Eye (tissue), 1 donor: ENCODE results near the gene PEDS1.
"Not testable (repeated sequence)": the region's sequence is repeated elsewhere in the genome, so short reads cannot be mapped to it uniquely, and the experiment has no call there.

Experiments
- DNase-seq: peaks from one replicate; pipeline ENCODE4 v3.0.0-alpha.2; 2015

PEDS1 gene

DNA sequence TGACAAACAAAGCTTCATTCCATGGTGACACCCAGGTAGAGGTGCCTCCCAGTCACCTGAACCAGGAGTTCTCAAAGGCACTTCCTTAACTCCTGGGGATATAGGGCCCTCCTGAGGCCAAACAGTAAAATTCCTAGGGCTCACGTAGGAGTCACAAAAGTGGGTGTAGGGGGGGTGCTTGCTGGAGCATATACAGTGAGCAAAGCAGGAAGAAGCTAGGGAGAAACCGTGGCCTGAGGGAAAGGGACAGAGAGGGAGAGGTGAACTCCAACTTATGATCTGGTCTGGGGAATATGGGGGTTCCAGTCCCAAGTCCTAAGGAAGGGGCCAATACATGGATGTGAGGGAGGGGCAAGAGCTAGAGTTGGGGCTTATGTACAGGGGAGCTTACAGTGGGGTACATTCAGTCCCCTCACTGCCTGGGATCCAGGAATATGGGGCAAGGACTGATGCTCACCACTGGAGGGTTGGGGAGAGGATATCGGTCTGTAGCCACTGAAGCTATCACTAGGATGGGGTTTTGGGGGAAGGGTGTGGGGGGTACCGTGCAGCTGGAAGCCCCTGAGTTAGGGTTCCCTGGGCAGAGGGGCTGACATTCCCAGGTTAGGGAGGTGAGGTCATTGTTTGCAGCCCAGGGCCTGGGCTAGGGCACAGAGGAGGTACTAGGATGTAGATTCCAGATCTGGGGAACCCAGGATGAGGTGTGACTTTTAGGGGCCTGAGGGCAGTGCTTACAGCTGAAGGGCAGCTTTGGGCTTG, 950 bp downstream of the PEDS1 start:
- DNase-seq: no peak

DNA sequence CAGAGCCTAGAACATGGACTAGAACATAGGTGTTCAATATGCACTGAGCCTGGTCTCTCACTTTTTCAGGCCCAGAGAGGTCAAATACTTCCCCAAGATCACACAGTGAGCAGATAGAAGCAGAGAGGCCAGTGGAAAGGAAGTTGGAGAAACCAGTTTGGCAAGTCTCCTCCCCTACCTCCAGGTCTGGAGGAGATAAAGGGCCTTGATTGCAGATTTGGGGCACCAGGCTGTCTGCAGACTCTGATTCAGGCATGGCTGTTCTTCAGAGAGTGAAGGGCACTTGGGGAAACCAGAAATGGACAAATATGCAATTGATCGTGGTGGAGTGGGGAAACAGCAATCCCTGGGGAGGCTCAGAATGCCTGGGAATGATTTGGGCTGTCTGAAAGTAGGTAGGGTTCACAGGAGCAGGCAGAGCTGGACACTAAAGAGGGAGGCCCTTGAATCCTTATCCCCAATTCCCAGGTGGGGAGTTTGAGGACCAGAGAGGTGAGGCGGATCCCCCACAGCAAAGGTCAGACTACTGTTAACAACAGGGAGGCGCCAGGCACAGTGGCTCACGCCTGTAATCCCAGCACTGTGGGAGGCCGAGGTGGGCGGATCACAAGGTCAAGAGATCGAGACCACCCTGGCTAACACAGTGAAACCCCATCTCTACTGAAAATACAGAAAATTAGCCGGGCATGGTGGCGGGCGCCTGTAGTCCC, 2.3 kb downstream of the PEDS1 start:
- no peak for DNase-seq

DNA sequence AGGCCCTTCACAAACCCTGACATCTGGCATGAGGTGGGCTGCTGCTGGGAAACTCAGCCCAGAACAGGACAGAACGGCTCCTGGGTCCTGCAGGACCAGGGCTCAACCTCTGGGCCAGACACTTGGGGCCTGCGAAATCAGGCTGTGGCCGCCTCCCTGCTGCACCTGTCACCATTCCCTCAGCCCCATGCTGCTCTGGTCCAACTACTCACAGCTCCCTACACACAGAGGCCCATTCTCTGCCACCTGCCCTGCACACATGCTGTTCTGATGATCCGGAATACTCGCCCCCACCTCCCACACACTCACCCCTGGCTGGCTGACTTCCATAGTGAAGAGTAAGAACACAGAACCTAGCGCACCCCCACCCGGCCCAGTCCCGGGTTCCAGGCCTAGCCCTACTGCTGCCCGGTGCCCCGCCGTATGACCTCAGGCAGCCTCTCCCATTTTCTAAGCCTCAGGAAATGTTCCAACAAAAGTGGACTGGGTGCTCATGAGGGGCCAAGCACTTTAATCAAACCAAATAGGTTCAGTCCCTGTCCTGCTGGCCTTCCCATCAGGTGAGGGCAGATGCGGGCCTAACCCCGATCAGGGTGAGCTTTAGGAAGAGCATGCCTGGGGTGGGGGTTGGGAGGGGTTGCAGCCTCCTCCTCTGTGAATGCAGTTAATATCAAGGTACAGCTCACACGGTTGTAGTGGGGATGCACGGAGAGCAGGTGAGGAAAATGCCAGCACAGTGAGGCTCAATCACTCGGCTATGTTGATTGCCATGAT, 3.9 kb downstream of the PEDS1 start:
- DNase-seq: no peak

DNA sequence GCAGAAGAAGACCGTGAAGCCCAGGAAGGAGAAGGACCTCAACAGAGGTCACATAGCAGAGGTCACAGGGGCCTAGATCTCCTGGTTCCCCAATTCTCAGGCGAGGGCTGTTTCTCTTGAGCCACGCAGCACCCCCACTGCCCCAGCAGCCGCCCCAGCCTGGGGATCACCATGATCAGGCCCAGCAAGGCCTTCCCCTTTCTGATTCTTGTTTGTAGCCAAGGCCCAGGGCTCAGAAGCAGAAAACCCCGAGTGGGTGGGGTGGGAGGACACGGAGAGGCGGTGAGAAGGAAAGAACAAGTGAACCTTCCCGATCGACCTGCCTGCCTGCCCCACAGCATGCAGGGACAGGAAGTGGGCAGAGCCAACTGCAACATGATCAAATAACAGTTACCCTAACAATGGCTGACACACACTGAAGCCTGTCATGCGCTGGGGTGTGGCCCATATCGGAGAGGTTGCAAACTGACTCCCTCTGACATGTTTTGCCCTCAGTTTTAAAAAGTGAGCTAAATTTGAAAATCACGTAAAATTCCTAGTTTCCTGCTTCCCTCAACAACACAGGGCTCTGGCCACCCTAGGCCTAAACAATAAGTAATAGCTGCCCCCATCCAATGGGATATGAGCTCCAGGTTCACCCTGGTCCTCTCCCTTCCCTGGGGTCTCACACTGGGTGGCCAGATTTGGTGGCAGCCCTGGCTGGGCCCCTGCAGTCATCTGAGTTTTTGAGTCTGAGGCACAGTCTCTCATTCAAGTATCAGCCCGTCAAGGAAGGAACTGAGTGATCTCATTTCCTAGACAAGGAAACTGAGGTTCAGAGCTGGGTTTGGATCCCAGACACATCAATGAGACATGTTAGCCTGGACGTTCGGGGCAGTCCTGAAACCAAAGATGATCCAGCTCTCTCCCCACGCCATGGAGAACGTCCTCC, 6.5 kb downstream of the PEDS1 start:
- no peak for DNase-seq

DNA sequence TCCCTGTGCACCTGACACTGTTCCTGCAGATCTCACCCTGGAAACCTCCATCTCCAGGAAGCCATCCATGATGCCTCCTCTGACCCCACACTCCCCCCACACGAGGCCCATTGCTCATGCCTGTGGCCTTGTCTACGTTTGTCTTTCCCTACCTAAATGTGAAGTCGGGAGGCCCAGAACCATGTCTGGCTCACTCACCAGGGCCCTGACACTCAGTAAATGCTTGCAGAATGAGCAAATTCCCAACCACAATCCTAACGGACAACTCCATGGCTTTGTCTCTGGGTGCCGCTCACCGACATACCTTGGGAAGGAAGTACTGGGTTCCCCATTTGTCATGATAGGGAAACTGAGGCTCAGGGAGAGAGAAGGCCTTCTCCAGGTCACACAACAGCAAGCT, 7.3 kb downstream of the PEDS1 start:
- no peak for DNase-seq

DNA sequence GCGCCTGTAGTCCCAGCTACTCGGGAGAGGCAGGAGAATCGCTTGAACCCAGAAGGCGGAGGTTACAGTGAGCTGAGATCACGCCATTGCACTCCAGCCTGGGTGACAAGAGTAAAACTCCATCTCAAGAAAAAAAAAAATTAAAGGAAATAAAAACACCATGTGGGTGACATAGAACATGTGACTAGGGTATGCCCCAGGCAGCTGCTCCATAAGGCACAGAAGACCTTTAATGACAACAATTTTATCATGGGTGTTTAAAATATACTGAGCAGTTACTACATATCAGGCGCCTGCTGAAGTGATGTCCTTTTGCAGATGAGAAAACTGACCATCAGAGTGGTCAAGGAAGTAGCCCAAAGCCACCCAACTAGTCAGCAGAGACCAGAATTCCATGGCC, 8.0 kb downstream of the PEDS1 start:
- no peak for DNase-seq

DNA sequence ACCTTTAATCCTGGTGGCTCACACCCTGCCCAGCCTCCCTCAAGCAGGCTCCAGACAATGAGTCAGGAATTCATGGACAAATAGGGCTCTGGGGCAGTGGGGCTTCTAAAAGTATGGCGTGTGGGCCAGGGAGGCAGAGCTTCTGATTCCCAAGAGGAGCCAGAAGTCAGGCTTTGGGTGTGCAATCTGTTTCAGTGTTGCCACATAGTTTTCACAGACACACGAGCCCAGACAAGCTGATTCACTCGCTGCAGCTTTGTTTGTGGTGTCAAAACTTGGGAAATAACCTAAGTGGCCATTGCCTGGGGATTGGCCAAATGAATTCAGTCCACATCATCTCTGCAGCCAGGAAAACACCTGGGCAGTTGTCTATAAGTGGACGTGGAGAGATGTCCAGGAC, 9.2 kb downstream of the PEDS1 start:
- DNase-seq: no peak

DNA sequence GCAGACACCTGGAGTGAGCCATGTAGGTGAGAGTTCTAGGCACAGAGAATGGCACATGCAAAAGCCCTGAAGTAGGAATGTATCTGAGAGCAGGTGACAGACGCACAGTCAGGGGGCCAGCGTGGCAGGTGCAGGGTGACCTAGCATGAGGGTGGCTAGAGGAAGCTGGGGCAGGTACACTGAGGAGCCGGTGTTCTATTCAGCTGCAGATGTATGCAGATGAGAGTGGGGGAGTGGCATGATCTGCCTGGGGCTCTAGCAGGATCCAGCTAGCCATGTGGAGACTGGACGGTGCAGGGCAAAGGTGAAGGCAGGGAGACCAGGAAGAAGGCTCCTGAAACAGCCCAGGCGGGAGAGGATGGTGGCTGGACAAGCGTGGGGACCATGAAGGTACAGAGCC, 10.7 kb downstream of the PEDS1 start:
- no peak for DNase-seq

DNA sequence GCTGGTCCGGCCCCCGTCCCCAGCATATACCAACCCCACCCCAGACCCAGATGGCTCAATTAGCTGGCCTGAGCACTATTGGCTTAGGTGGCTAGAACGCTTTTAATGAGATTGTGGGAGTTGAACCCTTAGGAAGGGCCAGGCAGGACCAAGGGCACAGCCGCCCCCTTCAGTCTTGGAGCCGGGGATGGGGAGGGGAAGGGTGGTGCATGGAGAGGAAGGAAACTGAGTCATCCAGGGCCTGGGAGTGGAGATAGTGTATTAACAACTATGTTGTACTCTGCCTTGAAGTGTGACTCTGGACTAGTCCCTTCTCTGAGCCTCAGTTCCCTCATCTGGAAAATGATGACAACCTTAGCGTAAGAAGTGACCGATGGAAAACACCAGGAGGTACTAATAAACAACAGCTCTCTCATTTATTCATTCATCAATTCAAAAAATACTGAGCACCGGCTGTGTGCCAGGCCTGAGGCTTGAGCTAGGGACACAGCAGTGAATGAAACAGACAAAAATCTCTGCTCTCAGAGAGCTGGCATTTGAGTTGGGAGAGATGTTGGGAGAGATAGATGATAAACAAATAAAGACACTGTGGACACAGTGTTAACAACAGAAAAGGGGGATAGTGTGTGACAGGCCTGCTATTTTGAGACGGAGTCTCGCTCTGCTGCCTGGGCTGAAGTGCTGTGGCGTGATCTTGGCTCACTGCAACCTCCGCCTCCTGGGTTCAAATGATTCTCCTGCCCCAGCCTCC, 11.5 kb downstream of the PEDS1 start:
- DNase-seq: no peak

DNA sequence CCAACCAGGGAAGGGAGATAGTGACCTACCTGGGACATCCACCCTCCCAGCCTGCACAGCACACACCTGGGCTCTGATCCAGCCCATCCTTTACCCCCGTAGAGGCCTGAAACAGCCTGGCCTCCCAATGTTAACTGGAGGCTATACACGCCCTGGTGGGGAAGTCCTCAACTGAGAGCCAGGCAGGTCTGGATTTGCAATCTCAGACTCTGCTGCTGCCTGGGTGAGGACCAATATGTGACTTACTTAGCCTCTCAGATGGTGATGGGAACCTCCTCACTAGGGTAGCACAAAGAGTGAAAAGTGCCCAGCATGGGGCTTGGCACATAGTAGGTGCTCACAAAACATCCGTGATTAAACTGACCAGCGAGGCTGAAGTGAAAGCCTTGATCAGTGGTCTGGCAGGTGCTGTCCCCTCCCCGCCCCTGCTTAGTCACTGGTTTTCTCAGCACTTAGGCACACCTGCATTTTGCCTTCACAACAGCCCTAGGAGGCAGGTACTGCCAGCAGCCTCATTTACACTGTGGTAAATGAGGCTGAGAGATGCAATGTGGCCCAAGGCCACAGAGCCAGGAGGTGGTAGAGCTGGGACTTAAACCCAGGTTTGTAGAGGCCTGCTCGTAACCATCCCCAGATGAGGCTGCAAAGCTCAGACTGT, 12.4 kb downstream of the PEDS1 start:
- no peak for DNase-seq

DNA sequence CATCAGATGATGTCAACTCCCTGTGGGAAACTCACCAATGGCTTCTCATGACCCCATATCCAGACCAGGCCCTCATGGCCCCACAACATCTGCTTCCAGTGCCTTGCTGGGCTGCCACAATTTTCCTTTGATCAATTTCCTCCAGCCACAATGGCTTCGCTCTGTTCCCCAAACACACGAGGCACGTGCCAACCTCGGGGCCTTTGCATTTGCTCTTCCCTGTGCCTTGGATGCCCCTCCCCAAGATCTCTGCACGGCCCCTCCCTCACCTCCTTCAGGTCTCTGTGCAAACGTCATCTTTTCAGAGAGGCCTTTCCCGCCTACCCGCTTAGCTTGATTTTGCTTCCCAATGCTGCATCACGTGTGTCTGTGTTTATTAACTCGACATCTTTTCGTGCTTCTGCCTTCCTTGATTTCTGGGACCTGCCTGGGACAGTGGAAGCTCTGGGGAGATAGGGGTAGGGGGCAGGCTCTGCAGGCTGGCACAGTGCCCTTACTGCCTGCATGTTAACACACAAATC, 13.1 kb downstream of the PEDS1 start:
- DNase-seq: no peak

DNA sequence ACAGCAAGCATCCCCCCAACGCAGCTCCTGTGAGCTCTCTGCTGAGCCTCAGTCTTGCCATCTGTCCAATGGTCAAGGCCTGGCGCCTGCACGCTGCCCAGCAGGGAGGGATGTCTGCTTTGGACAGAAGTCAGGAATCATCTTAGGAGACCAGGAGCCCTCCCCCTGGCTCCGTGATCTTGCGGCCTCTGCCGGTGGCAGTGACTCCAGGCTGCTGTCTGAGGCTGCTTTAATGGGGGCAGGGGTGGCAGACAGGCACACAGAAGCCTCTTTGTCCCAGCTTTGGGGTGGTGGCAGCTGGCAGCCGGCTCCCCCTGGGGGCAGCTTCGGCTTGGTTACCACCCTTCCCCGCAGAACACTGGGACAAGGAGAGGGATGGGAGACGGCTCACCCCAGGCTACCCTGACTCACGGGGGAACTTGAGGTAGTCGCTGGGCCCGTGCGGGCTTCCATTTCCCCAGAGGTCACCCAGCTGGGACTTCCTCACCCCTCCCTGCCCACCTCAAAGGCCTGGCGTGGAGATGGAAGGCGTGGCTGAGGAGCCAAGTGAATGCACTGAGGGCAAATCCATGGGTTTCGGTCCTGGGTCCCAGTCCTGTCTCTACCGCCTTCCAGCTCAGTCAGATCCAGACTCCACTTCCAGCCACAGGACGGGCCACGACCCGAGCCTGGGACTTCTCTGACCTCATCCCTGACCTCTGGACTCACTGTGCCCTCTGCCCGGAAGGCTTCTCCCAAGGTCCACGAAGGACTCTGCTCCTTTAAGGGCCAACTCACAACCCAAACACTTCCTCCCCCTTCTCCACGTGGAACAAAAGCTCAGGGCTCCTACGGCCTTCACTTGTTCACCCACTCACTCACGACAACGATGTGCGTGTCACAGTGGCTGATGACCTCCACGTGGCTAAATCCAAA, 14.8 kb downstream of the PEDS1 start:
- DNase-seq: no peak

DNA sequence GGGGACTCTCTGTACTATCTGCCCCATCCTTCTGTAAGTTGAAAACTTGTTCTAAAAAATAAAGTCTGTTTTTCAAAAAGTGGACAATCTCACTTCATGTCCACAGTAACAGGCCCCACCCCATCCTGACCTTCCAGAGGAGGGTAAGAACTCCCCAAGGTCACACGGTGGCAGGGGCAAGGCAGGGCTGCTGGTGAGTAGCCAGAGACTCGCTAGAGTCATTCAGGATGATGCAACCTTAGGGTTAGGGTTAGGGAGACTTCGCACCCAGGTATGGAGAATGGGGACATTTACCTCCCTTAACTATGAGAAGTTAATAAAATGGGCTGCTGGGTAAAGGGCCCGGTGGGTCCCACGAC, 15.4 kb downstream of the PEDS1 start:
- DNase-seq: no peak

DNA sequence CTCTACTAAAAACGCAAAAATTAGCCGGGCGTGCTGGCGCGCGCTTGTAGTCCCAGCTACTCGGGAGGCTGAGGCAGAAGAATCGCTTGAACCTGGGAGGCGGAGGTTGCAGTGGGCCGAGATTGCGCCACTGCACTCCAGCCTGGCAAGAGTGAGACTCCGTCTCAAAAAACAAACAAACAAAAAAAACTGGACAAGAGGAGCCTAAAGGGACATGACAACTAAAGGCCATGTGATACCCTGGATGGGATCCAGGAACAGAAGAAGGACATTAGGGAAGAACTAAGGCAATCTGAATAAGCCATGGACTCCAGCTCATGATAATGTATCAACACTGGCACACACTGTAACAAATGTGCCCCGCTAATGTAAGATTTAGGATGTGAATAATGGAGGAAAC, 15.8 kb downstream of the PEDS1 start:
- not testable (repeated sequence) for DNase-seq

DNA sequence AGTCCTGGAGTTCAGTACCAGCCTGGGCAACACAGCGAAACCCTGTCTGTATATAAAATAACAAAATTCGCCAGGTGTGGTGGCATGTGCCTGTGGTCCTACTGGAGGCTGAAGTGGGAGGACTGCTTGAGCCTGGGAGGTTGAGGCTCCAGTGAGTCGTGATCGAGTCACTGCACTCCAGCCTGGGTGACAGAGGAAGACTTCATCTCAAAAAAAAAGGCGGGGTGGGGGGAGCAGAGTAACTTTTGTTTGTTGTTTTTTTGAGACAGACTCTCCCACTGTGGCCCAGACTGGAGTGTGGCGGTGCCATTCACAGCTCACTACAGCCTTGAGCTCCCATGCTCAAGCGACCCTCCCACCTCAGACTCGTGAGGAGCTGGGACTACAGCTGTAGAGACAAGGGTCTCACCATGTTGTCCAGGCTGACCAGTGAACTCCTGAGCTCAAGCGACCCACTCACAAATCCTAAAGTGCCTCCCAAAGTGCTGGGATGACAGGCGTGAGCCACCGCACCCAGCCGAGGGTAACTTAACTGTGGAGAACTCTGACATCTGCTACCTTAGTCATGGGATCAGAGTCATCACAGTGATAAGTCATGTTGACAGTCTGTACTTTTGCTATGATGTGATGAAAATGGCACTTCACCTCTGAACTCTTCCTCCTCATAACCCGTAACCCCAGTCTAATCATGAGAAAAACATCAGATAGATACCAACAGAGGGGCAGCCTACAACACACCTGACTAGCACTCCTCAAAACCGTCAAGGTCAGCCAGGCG, 16.5 kb downstream of the PEDS1 start:
- DNase-seq: no peak

DNA sequence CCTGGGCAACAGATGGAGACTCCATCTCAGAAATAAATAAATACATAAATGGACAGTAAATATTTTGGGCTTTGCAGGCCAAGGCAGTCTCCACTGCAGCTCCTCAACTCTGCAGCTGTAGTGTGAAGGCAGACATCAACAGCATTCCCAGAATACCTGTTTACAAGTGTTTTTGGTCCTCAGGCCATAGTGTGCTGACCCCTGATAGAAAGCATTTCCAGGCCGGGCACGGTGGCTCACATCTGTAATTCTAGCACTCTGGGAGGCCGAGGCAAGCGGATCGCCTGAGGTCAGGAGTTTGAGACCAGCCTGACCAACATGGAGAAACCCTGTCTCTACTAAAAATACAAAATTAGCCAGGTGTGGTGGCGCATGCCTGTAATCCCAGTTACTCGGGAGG, 18.4 kb downstream of the PEDS1 start:
- not testable (repeated sequence) for DNase-seq

DNA sequence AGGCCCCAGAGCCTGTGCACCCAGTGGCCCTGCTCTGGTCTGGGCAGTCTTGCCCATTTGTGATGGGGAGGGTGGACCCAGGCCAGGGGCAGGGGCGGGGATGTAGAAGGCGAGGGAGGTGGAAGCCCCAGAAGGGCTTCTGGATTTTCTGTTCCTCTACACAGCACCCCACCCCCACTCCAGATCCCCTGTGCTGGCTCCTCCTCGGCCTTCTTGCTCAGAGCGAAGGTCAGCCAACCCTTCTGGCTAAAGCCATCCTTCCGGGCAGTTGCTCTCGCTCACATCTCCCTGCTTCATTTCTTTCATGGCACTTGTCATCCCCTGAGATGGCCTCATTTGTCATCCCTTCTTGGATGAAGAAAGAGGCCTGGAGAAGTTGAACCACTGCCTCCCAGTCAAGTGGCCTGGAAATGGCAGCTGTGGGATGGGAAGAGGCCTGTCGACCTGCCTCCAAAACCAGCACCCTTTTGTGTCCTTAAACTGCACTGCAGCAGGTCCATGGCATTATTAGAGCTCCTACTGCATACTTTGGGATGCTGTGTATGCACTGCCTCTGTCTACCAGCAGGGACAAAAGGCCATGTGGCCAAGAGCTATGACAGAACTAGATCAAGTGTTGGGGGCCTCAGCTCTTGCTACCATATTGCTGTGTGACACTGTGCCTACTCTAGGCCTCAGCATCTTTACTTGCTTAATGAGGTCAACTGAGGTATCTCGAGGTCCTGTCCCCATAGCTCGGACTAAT, 19.9 kb downstream of the PEDS1 start:
- no peak for DNase-seq

DNA sequence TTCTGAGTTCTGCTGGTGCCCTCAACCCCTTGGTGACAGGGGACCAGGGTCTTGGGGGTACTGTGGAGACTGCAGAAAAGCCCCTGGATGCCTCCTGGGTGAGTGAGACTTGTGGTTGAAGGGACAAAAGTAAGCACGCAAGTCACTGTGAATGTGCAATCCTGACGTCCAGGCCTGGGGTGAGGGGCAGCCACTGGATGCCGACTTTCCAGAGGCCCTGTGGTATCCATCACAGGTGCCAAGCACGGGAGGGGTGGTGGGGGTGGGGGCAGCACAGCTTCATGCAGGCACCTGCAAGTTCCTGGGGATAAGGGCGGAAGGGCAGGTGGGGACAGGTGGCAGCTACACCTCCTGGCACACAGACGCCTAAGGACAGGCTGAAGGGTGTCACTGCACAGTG, 20.5 kb downstream of the PEDS1 start:
- no peak for DNase-seq

DNA sequence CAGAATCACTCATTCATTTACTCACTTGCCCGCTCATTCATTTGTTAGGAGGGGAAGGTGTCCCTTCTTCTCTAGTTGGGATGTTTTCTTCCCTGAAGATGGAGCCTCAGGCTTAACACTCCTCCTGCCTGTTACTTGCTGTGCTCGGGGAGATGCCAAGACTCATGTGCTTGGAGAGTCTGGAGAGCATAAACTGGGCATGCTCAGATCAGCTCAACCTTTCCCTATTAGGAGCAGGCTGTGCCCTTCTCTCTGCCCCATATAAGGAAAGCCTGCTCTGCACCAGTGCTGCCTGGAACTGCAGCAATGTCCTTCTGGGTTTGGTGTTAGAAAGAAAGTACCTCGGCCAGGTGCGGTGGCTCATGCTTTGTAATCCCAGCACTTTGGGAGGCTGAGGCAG, 22.5 kb downstream of the PEDS1 start:
- no peak for DNase-seq
